A673 (cell line): ENCODE measurements around the gene RARRES2. TPM values are rescaled to one million over a fixed set of nuclear protein-coding genes. Genes with fewer than 3 reads are reported as not detected.

Source experiments
- BruUV-seq: library from RNA; stranded (reverse); fragments of 400-500 nt; replicated peaks from 2 replicates; lab custom pipeline; 2021; lab: Mats Ljungman, UMichigan
- CTCF ChIA-PET: fragments of 300-600 bp; sonication (Branson Sonifier 250); formaldehyde crosslinking; loops from one replicate; lab custom pipeline; 2022; ENCODE audit warnings: antibody characterized with exemption; lab: Charles Lee
- POLR2A ChIA-PET: fragments of 300-600 bp; sonication (Branson Sonifier 250); formaldehyde crosslinking; loops from one replicate; lab custom pipeline; 2022; ENCODE audit warnings: antibody characterized with exemption; ENCODE audit not compliant: low non-redundant PET; lab: Charles Lee
- DNase-seq: peaks from one replicate; pipeline ENCODE4 v3.0.0-alpha.2; 2015; ENCODE audit warnings: low spot score
- H3K27ac ChIP-seq: fragments of 200-600 bp; sonication (generic); 2 replicates; pipeline ENCODE4 v1.5.1; 2016; ENCODE audit warnings: mixed run types, low read depth, mild to moderate bottlenecking, mixed read lengths, antibody characterized with exemption, low read length; ENCODE audit not compliant: poor library complexity, severe bottlenecking
- H3K27me3 ChIP-seq: fragments of 200-600 bp; sonication (generic); replicated peaks from 2 replicates; pipeline ENCODE4 v1.6.1; 2017; ENCODE audit warnings: mixed run types, low read depth, mild to moderate bottlenecking, mixed read lengths, antibody characterized with exemption, low read length; ENCODE audit not compliant: insufficient read depth, poor library complexity
- H3K36me3 ChIP-seq: fragments of 200-600 bp; sonication (generic); 2 replicates; pipeline ENCODE4 v1.6.1; 2016; ENCODE audit warnings: mixed run types, mild to moderate bottlenecking, mixed read lengths, antibody characterized with exemption, low read length; ENCODE audit not compliant: insufficient read depth, poor library complexity, severe bottlenecking
- H3K4me1 ChIP-seq: fragments of 200-600 bp; sonication (generic); 2 replicates; pipeline ENCODE4 v1.6.1; 2017; ENCODE audit warnings: mixed run types, mild to moderate bottlenecking, mixed read lengths, antibody characterized with exemption, low read length; ENCODE audit not compliant: insufficient read depth, poor library complexity, severe bottlenecking
- H3K4me3 ChIP-seq: fragments of 200-600 bp; sonication (generic); 2 replicates; pipeline ENCODE4 v1.5.1; 2016; ENCODE audit warnings: low read depth, mixed run types, mild to moderate bottlenecking, mixed read lengths, low read length; ENCODE audit not compliant: poor library complexity, severe bottlenecking
- H3K9me3 ChIP-seq: fragments of 200-600 bp; sonication (generic); 2 replicates; pipeline ENCODE4 v1.6.1; 2016; ENCODE audit warnings: mixed run types, low read depth, mild to moderate bottlenecking, mixed read lengths, antibody characterized with exemption, low read length; ENCODE audit not compliant: poor library complexity, severe bottlenecking
- EZH2 ChIP-seq: fragments of 200-600 bp; sonication (generic); IDR thresholded peaks from 2 replicates; pipeline ENCODE4 v1.6.1; 2017; ENCODE audit warnings: borderline replicate concordance, low read depth, mild to moderate bottlenecking, mixed read lengths, antibody characterized with exemption, low read length; ENCODE audit not compliant: poor library complexity, severe bottlenecking
- intact Hi-C: fragments of 100-400 bp; cut with micrococcal nuclease; formaldehyde crosslinking; loops from one replicate; pipeline ENCODE4 v1.10.0; 2022; ENCODE audit not compliant: unreplicated experiment
- total RNA-seq: library from RNA; stranded (reverse); gene quantifications from 2 replicates; pipeline ENCODE4 v1.2.3, GENCODE V29; 2021
- TF ChIP-seq, protein P1 (sequence below): fragments of 300-800, 200-600 bp; sonication (generic); conservative IDR thresholded peaks from 2 replicates; pipeline ENCODE4 v1.5.1; 2017; ENCODE audit warnings: low read depth, mild to moderate bottlenecking, antibody characterized with exemption, low read length, moderate library complexity, mixed read lengths

Gene RARRES2
- total RNA-seq, 1 experiment from 2014 or later: not detected

DNA sequence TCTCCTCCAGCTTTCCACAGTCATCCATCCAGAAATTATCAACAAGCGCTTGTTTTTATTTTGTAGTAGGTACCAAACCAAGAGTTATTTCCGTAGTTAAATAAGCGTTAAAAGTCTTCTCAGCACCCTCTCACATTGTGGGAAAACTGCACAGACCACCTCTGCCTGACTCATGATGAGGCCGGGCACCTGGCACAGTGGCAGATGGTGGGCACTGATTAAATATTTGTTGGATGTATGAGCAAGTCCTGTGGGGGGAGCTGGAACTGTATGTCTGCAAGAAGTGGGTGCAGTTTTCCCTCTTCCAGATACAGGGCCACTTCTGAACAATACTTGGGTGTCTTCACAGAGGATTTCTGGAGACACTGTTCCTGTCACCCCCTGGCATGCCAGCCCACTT lies 21.9 kb upstream of the RARRES2 start:
- TF ChIP-seq, protein P1, sequence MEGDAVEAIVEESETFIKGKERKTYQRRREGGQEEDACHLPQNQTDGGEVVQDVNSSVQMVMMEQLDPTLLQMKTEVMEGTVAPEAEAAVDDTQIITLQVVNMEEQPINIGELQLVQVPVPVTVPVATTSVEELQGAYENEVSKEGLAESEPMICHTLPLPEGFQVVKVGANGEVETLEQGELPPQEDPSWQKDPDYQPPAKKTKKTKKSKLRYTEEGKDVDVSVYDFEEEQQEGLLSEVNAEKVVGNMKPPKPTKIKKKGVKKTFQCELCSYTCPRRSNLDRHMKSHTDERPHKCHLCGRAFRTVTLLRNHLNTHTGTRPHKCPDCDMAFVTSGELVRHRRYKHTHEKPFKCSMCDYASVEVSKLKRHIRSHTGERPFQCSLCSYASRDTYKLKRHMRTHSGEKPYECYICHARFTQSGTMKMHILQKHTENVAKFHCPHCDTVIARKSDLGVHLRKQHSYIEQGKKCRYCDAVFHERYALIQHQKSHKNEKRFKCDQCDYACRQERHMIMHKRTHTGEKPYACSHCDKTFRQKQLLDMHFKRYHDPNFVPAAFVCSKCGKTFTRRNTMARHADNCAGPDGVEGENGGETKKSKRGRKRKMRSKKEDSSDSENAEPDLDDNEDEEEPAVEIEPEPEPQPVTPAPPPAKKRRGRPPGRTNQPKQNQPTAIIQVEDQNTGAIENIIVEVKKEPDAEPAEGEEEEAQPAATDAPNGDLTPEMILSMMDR: no peak
- no peak for TF ChIP-seq EZH2
- no peaks in the 10 kb centered on the region for H3K36me3 ChIP-seq
- H3K4me3 ChIP-seq: no peak overlapping the region
- no peaks in the 10 kb centered on the region for H3K27me3 ChIP-seq
- CTCF ChIA-PET: no interaction called here
- peaks cover 30% of the 10 kb centered on the region for H3K4me1 ChIP-seq
- peak overlapping the region; percentile 53 for H3K27ac ChIP-seq
- no TSS peak for BruUV-seq
- no peaks in the 10 kb centered on the region for H3K9me3 ChIP-seq
- intact Hi-C loops: no loop called here
- no peak for DNase-seq
- POLR2A ChIA-PET: no interaction called here

DNA sequence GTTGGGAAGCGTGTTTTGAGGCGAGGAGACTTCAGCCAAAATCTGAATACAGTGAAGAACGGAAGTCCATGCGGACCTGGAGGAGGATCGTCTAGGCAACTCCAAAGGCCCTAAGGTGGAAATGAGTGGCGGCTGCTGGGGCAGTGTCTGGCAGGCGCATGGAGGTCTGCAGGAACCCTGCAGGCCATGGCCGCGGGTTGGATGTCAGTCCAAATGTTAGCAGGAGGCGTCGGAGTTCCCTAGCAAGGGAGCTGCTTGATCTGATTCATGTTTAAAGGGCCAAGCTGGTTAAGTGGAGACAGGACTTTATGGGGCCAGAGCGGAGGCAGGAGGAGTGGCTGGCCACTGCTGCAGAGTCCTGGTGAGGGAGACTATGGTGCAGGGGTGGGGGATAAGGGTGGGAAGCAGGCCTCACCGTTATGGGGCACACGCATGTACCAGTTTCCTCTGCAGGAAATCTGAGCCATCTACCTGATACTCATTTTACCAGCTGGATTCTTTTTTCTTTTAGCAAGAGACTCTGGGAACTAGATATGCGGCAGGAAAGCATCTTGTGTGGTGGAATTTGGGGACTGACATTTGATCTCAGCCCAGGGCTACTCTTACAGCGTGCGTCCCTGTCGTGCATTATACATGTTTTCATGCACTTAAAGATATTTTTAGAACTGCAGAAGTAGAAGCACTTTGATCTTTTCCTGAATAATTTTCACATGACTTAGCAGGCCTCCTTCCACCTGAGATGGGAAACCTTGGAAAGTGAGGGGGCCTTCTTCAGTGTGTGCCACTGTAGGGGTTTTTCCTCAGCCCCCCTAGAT lies 20.6 kb upstream of the RARRES2 start:
- ChIA-PET CTCF (interaction anchor here (0.7 kb wide), 1 partner anchor 14 kb away, joined by 3 read pairs; no protein-coding TSS in a partner anchor), POLR2A (no interaction called here)
- TF ChIP-seq, protein P1: no peak
- no peak for TF ChIP-seq EZH2

DNA sequence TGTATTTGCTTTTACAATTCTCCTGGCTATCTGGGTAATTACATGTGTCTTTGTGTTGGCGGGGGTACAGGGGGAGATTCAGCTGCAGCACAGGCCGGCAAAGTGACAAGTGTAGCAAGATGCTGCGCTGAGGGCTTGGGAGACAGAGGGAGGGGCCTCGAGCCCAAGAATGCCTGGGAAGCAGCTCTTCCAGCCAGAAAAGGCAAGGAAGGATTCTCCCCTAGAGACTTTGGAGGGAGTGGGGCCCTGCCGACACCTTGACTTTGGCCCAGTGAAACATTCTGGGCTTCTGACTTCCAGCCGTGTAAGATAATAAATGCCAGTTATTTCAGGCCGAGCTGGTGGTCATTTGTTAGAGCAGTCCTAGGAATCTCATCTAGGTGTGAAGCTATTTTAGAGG lies 20.0 kb upstream of the RARRES2 start:
- H3K27ac ChIP-seq: no peak overlapping the region
- ChIA-PET POLR2A (no interaction called here), CTCF (interaction anchor here (0.7 kb wide), 1 partner anchor 15 kb away, joined by 3 read pairs; no protein-coding TSS in a partner anchor)
- no peaks in the 10 kb centered on the region for H3K27me3 ChIP-seq
- DNase-seq: no peak
- intact Hi-C loops: no loop called here
- no peaks in the 10 kb centered on the region for H3K36me3 ChIP-seq
- H3K4me1 ChIP-seq: peaks cover 41% of the 10 kb centered on the region
- BruUV-seq: no TSS peak
- no peaks in the 10 kb centered on the region for H3K9me3 ChIP-seq
- H3K4me3 ChIP-seq: no peak overlapping the region
- TF ChIP-seq EZH2: no peak
- TF ChIP-seq, protein P1: no peak

More for the DNA sequence above, 20.6 kb upstream of the RARRES2 start:
- no TSS peak for BruUV-seq
- Histone ChIP-seq H3K36me3 (no peaks in the 10 kb centered on the region), H3K4me1 (peaks cover 35% of the 10 kb centered on the region), H3K9me3 (no peaks in the 10 kb centered on the region), H3K4me3 (no peak overlapping the region), H3K27ac (no peak overlapping the region), H3K27me3 (no peaks in the 10 kb centered on the region)
- intact Hi-C loops: no loop called here
- DNase-seq: no peak
